ENCODE data around the gene DNAH7.

GRCh38 chr2:195929531-195929930 is 139.1 kb downstream of the DNAH7 start:
- TF ChIP-seq SP4 (IDR thresholded peaks at IDR 0.05; ENCODE audit: low read length) (no peak), KDM5A (IDR thresholded peaks at IDR 0.05; ENCODE audit: low read length) (no peak), CTCF (IDR thresholded peaks at IDR 0.05; ENCODE audit: control extremely low read depth in 1 of 3, insufficient read depth in 1 of 3, low read depth in 1 of 3, low read length in 3 of 3) (no peak), ZNF274 (IDR thresholded peaks at IDR 0.05; ENCODE audit: borderline replicate concordance, extremely low read depth, low read length) (no peak), POLR2AphosphoS5 (IDR thresholded peaks at IDR 0.05; ENCODE audit: low read depth, low read length) (no peak), ATF3 (IDR thresholded peaks at IDR 0.05; ENCODE audit: insufficient read depth, low read depth, low read length) (no peak), EZH2 (IDR thresholded peaks at IDR 0.05; ENCODE audit: low read depth, low read length, severe bottlenecking) (no peak), SP1 (IDR thresholded peaks at IDR 0.05; ENCODE audit: low read depth, low read length) (no peak), HDAC2 (IDR thresholded peaks at IDR 0.05; ENCODE audit: borderline replicate concordance in 1 of 2, low read depth in 2 of 2, low read length in 2 of 2) (no peak), CEBPB (IDR thresholded peaks at IDR 0.05; ENCODE audit: low read depth, low read length) (no peak), MAX (IDR thresholded peaks at IDR 0.05) (no peak), POLR2A (IDR thresholded peaks at IDR 0.05; ENCODE audit: control extremely low read depth in 1 of 2, low read depth in 2 of 2, low read length in 2 of 2) (no peak), JUN (IDR thresholded peaks at IDR 0.05; ENCODE audit: low read depth, low read length) (no peak), KDM1A (IDR thresholded peaks at IDR 0.05; ENCODE audit: borderline replicate concordance, low read length) (no peak)
